Adrenal gland (tissue), 5 donors: ENCODE data around the gene AGBL1.

Experiments
- POLR2A ChIP-seq, 2 donors: fragments of 450-650 bp; IDR thresholded peaks; one replicate each; pipeline ENCODE4 v1.6.1; 2017; ENCODE audit warnings: antibody characterized with exemption in 2 of 2, mild to moderate bottlenecking in 2 of 2, moderate library complexity in 1 of 2
- TF ChIP-seq, protein P1 (sequence below), 6 experiments: fragments of 450-650 bp in 4 of 6; fragments of 200-600 bp in 2 of 6; sonication (generic) in 1 of 6; IDR thresholded peaks; 1 replicate in 5 of 6; 2 replicates in 1 of 6; pipeline versions ENCODE4 v1.5.1 to v1.8.0; 2016 to 2021; ENCODE audit warnings: antibody characterized with exemption in 6 of 6, mild to moderate bottlenecking in 2 of 6, moderate library complexity in 1 of 6
- donor health status: DM: no; HTN: no; CAD: no.

DNA sequence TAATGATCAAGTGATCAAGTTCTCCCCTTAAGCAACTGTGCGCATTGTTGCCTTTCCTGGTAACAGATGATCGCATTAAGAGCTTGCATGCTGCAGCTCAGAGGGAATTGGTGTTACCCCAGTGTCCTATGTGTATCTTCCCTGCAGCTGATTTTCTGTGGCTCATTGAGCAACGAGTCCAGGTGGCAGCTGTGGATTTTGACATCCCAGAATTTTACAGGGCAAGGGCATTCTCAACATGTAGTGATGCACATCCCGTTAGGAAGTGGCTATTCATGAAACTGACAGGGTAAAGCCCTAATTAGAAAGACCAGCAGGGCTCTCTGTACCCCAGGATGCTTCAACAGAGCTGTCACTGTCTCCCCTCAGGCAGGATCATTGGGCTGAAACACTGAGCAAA lies 232.8 kb downstream of the AGBL1 start:
- no peak for TF ChIP-seq POLR2A (IDR thresholded peaks at IDR 0.05)
- TF ChIP-seq, protein P1, sequence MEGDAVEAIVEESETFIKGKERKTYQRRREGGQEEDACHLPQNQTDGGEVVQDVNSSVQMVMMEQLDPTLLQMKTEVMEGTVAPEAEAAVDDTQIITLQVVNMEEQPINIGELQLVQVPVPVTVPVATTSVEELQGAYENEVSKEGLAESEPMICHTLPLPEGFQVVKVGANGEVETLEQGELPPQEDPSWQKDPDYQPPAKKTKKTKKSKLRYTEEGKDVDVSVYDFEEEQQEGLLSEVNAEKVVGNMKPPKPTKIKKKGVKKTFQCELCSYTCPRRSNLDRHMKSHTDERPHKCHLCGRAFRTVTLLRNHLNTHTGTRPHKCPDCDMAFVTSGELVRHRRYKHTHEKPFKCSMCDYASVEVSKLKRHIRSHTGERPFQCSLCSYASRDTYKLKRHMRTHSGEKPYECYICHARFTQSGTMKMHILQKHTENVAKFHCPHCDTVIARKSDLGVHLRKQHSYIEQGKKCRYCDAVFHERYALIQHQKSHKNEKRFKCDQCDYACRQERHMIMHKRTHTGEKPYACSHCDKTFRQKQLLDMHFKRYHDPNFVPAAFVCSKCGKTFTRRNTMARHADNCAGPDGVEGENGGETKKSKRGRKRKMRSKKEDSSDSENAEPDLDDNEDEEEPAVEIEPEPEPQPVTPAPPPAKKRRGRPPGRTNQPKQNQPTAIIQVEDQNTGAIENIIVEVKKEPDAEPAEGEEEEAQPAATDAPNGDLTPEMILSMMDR (IDR thresholded peaks at IDR 0.05), result no peak
